Measurements from ENCODE around the gene ADRB2.

DNA sequence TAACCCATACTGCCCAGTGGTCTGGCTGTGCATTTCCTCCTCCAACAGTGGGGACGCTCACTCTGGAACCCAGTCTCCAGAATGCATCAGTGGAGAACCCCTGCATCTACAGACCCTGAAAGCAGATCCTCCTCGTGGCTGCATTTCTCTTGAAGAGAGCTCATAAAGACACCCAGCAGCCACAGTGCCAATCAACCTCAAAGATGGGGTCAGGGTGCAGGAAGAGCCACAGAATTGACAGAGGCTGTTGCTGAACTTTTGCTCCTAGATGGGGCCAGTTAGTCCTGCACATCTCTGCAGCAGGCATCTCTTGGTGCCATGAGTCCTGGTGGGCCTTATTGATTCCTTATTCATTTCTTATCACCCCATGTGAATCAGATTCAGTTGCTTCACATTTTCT, 39.6 kb downstream of the ADRB2 start:
- TF ChIP-seq POLR2AphosphoS5 (IDR thresholded peaks at IDR 0.05; ENCODE audit: low read depth, low read length) (no peak), REST (IDR thresholded peaks at IDR 0.05; ENCODE audit: insufficient read depth in 1 of 2, low read depth in 2 of 2, low read length in 1 of 2) (no peak)

Data from Panc1 (cell line).